Endothelial cell of umbilical vein (primary cell): Measurements from ENCODE around the gene LRR1. TPM values are rescaled to one million over a fixed set of nuclear protein-coding genes. Genes with fewer than 3 reads are reported as not detected.

Experiments used
- BruUV-seq: library from RNA; stranded (reverse); fragments of 400-500 nt; replicated peaks from 2 replicates; lab custom pipeline; 2021; lab: Mats Ljungman, UMichigan
- CTCF ChIA-PET: fragments of 300-600, 350-600 bp; sonication (Branson Sonifier 250); formaldehyde crosslinking; loops from one replicate; lab custom pipeline; 2021; ENCODE audit warnings: antibody characterized with exemption, inconsistent platforms; lab: Charles Lee
- POLR2A ChIA-PET: fragments of 300-600, 350-600 bp; sonication (Branson Sonifier 250); formaldehyde crosslinking; loops from one replicate; lab custom pipeline; 2021; ENCODE audit warnings: antibody characterized with exemption, inconsistent platforms; lab: Charles Lee
- DNase-seq: peaks from one replicate; pipeline ENCODE4 v3.0.0-alpha.2; 2011; ENCODE audit warnings: low read depth, low spot score
- FAIRE-seq: peaks from 2 replicates; lab custom pipeline; 2011; peaks lifted over from hg19 to GRCh38; lab: Jason Lieb, UNC
- H2AFZ ChIP-seq: 2 replicates; pipeline ENCODE4 v1.6.0; 2012; ENCODE audit warnings: low read depth, low read length, control low read depth, inconsistent platforms
- H3K27ac ChIP-seq: 2 replicates; pipeline ENCODE4 v1.5.1; 2011; ENCODE audit warnings: low read depth, mild to moderate bottlenecking, control low read depth, low read length, moderate library complexity; ENCODE audit not compliant: insufficient read depth
- H3K27me3 ChIP-seq, 2 experiments: 2 replicates each; pipeline versions ENCODE4 v1.6.0 to v1.6.1; 2011; ENCODE audit warnings: low read length in 2 of 2, mixed read lengths in 1 of 2; ENCODE audit not compliant: control insufficient read depth in 2 of 2, insufficient read depth in 2 of 2
- H3K36me3 ChIP-seq, 2 experiments: 2 replicates in 1 of 2; 3 replicates in 1 of 2; pipeline ENCODE4 v1.5.1; 2011; ENCODE audit warnings: low read length in 2 of 2, mild to moderate bottlenecking in 1 of 2, moderate library complexity in 1 of 2; ENCODE audit not compliant: control insufficient read depth in 2 of 2, insufficient read depth in 2 of 2; ENCODE audit errors: extremely low read depth in 1 of 2
- H3K4me1 ChIP-seq: 3 replicates; pipeline ENCODE4 v1.5.1; 2011; ENCODE audit warnings: mild to moderate bottlenecking, low read length; ENCODE audit not compliant: control insufficient read depth, insufficient read depth; ENCODE audit errors: extremely low read depth
- H3K4me2 ChIP-seq: 2 replicates; pipeline ENCODE4 v1.6.1; 2011; ENCODE audit warnings: low read length, control low read depth, mixed read lengths; ENCODE audit not compliant: insufficient read depth
- H3K4me3 ChIP-seq, 3 experiments: fragments of 200-600 bp in 1 of 3; sonication (generic), shearing (Covaris generic) in 1 of 3; replicated peaks in 1 of 3; 2 replicates each; pipeline ENCODE4 v1.5.1; 2011 to 2016; ENCODE audit warnings: control low read depth in 3 of 3, low read length in 3 of 3, mild to moderate bottlenecking in 2 of 3, inconsistent platforms in 1 of 3, low read depth in 1 of 3, moderate library complexity in 1 of 3; ENCODE audit not compliant: insufficient read depth in 1 of 3
- H3K79me2 ChIP-seq: 2 replicates; pipeline ENCODE4 v1.6.0; 2012; ENCODE audit warnings: low read length, inconsistent platforms; ENCODE audit not compliant: control insufficient read depth, insufficient read depth
- H3K9ac ChIP-seq: replicated peaks from 2 replicates; pipeline ENCODE3; 2011; ENCODE audit warnings: low read length, control low read depth; ENCODE audit not compliant: insufficient read depth; ENCODE audit errors: extremely low read depth
- H3K9me1 ChIP-seq: replicated peaks from 3 replicates; pipeline ENCODE4 v1.6.0; 2011; ENCODE audit warnings: mild to moderate bottlenecking, low read length; ENCODE audit not compliant: control insufficient read depth, insufficient read depth; ENCODE audit errors: extremely low read depth
- H3K9me3 ChIP-seq: replicated peaks from 2 replicates; pipeline ENCODE4 v1.5.1; 2012; ENCODE audit warnings: low read length, inconsistent platforms; ENCODE audit not compliant: control insufficient read depth, insufficient read depth
- H4K20me1 ChIP-seq: replicated peaks from 2 replicates; pipeline ENCODE3; 2011; ENCODE audit warnings: mild to moderate bottlenecking, low read length; ENCODE audit not compliant: control insufficient read depth, insufficient read depth; ENCODE audit errors: extremely low read depth
- CTCF ChIP-seq, 2 donors: IDR thresholded peaks; 1 replicate in 1 of 2; 2 replicates in 1 of 2; pipeline ENCODE4 v1.5.1; 2011; ENCODE audit warnings: low read length in 2 of 2, mild to moderate bottlenecking in 2 of 2, moderate library complexity in 2 of 2, control low read depth in 1 of 2, inconsistent platforms in 1 of 2, low read depth in 1 of 2; ENCODE audit not compliant: insufficient read depth in 1 of 2; ENCODE audit errors: extremely low read depth in 1 of 2
- EZH2 ChIP-seq: IDR thresholded peaks from 2 replicates; pipeline ENCODE4 v1.6.1; 2012; ENCODE audit warnings: borderline replicate concordance, low read depth, mild to moderate bottlenecking, moderate library complexity, low read length, inconsistent platforms; ENCODE audit not compliant: severe bottlenecking
- FOS ChIP-seq: IDR thresholded peaks from 2 replicates; pipeline ENCODE4 v1.6.1; 2011; ENCODE audit warnings: mild to moderate bottlenecking, low read length, moderate library complexity, borderline replicate concordance; ENCODE audit not compliant: insufficient read depth
- GATA2 ChIP-seq: IDR thresholded peaks from 2 replicates; pipeline ENCODE4 v1.7.0; 2011; ENCODE audit warnings: low read depth, mild to moderate bottlenecking, moderate library complexity, mixed read lengths, low read length; ENCODE audit not compliant: insufficient read length, insufficient read depth
- JUN ChIP-seq: IDR thresholded peaks from 2 replicates; pipeline ENCODE4 v1.6.1; 2011; ENCODE audit warnings: borderline replicate concordance, low read depth; ENCODE audit not compliant: insufficient read length, insufficient read depth
- MAX ChIP-seq: IDR thresholded peaks from 2 replicates; pipeline ENCODE4 v1.6.1; 2011; ENCODE audit not compliant: insufficient read depth, insufficient read length
- MYC ChIP-seq: IDR thresholded peaks from one replicate; pipeline ENCODE4 v1.6.1; 2011; ENCODE audit warnings: mild to moderate bottlenecking, low read depth, low read length
- POLR2A ChIP-seq: IDR thresholded peaks from 2 replicates; pipeline ENCODE4 v1.6.1; 2012; ENCODE audit warnings: low read depth, mild to moderate bottlenecking, control low read depth, low read length
- POLR2AphosphoS5 ChIP-seq: IDR thresholded peaks from 2 replicates; pipeline ENCODE4 v1.6.1; 2012; ENCODE audit warnings: low read depth, mild to moderate bottlenecking, control low read depth, low read length, moderate library complexity; ENCODE audit not compliant: insufficient read depth
- dilution Hi-C: fragments of 300-500 bp; cut with MboI; formaldehyde crosslinking; loops from one replicate; pipeline ENCODE4 v1.15.0; 2019; ENCODE audit warnings: low sequenced_read_pairs; ENCODE audit not compliant: extremely low pct_ligation_motif_present
- intact Hi-C: fragments of 100-400 bp; cut with micrococcal nuclease; formaldehyde crosslinking; loops from one replicate; pipeline ENCODE4 v1.10.0; 2022
- polyA plus RNA-seq, 4 experiments: library from polyadenylated mRNA; depleted of rRNA in 3 of 4; stranded (reverse) in 3 of 4; unstranded in 1 of 4; fragments of >200 nt; gene quantifications; 2 replicates each; pipeline versions ENCODE4 v1.2.1 to v1.2.3, GENCODE V29; 2011 to 2012; ENCODE audit warnings: missing spikeins in 1 of 4
- total RNA-seq: library from RNA; stranded (reverse); gene quantifications from 2 replicates; pipeline ENCODE4 v1.2.3, GENCODE V29; 2021

LRR1 gene
- total and polyA plus RNA-seq, 2 donors (not counting 3 experiments of a cell fraction or from before 2014, with no cell fraction given): 17.7 to 30.9 TPM

GRCh38 chr14:49634547-49635334 is 36.0 kb downstream of the LRR1 start, which contains the start of gene DNAAF2:
Gene DNAAF2 (minus strand): TSS chr14:49635244. CDS start chr14:49635149, 95 bp downstream.
- no peaks in the 10 kb centered on the region for H3K27me3 ChIP-seq
- peak within 1 kb of the TSS; percentile 97 for H3K4me2 ChIP-seq
- peaks cover 2% of the 10 kb centered on the region for H4K20me1 ChIP-seq
- peak within 1 kb of the TSS; percentile 5 to 98 (median 79) for H3K4me3 ChIP-seq
- peak within 1 kb of the TSS; percentile 88 for H3K9ac ChIP-seq
- BruUV-seq: TSS peak; percentile 6
- CTCF ChIA-PET: interaction anchor here (0.6 to 3.7 kb wide), 23 partner anchors 8 to 232 kb away, joined by 3 to 80 read pairs (median 6); partner anchors contain the start of genes KLHDC2, LRR1, MGAT2 and NEMF
- H3K4me1 ChIP-seq: peaks cover 16% of the 10 kb centered on the region
- DNase-seq (peak; percentile 80), FAIRE-seq (peak; percentile 8)
- dilution Hi-C loops: no loop called here
- peak within 1 kb of the TSS; percentile 90 for H3K27ac ChIP-seq
- TF ChIP-seq JUN (no peak), POLR2A (peak; percentile 52)
- H2AFZ ChIP-seq: peak within 1 kb of the TSS; percentile 53
- H3K36me3 ChIP-seq: peaks cover 0 to 8% of the 10 kb centered on the region in 2 experiments
- H3K9me1 ChIP-seq: no peaks in the 10 kb centered on the region
- peaks cover 71% of the 10 kb centered on the region for H3K79me2 ChIP-seq
- POLR2A ChIA-PET: interaction anchor here (1.0 to 1.8 kb wide), 3 partner anchors 10 to 133 kb away, joined by 8 to 12 read pairs (median 12); partner anchors contain the start of genes KLHDC2, MGAT2 and RPL36AL
- intact Hi-C loops: loop anchor here (1.0 to 5.0 kb wide), 7 partner anchors 14 to 218 kb away; partner anchors contain the start of genes KLHDC1, KLHDC2, MGAT2 and NEMF
- no peaks in the 10 kb centered on the region for H3K9me3 ChIP-seq

GRCh38 chr14:49636866-49637265 is 38.1 kb downstream of the LRR1 start:
- ChIA-PET POLR2A (no interaction called here), CTCF (no interaction called here)
- dilution Hi-C loops: no loop called here
- no peak for FAIRE-seq
- BruUV-seq: no TSS peak
- Histone ChIP-seq H3K27ac (no peak overlapping the region), H3K4me3 (no peak overlapping the region), H3K9ac (no peak overlapping the region), H3K27me3 (no peaks in the 10 kb centered on the region), H3K9me3 (no peaks in the 10 kb centered on the region), H3K4me2 (no peak overlapping the region), H4K20me1 (no peaks in the 10 kb centered on the region), H3K79me2 (peaks cover 61% of the 10 kb centered on the region), H2AFZ (no peak overlapping the region), H3K9me1 (no peaks in the 10 kb centered on the region), H3K36me3 (peaks cover 0 to 11% of the 10 kb centered on the region in 2 experiments), H3K4me1 (peaks cover 8% of the 10 kb centered on the region)
- intact Hi-C loops: no loop called here
- TF ChIP-seq MYC: no peak
- TF ChIP-seq JUN: no peak
- no peak for TF ChIP-seq POLR2AphosphoS5
- TF ChIP-seq FOS: no peak
- TF ChIP-seq CTCF (IDR thresholded peaks at IDR 0.05; ENCODE audit: extremely low read depth in 1 of 2, insufficient read depth in 1 of 2, low read depth in 1 of 2, low read length in 2 of 2): no peak
- no peak for TF ChIP-seq EZH2
- no peak for TF ChIP-seq MAX
- no peak for TF ChIP-seq GATA2
- TF ChIP-seq POLR2A: no peak
- DNase-seq: no peak
